Esophagus squamous epithelium (tissue), 4 donors: ENCODE results near the gene SRGAP3.

Experiments
- POLR2A ChIP-seq, 4 donors: fragments of 450-650 bp; IDR thresholded peaks; one replicate each; pipeline ENCODE4 v1.6.1; 2017; ENCODE audit warnings: antibody characterized with exemption in 4 of 4, mild to moderate bottlenecking in 4 of 4, moderate library complexity in 3 of 4
- TF ChIP-seq, protein P1 (sequence below), 6 experiments: fragments of 450-650 bp in 4 of 6; fragments of 200-600 bp in 2 of 6; sonication (generic) in 2 of 6; IDR thresholded peaks; one replicate each; pipeline ENCODE4 v1.5.1; 2016 to 2019; ENCODE audit warnings: antibody characterized with exemption in 6 of 6, mild to moderate bottlenecking in 4 of 6, moderate library complexity in 4 of 6

DNA sequence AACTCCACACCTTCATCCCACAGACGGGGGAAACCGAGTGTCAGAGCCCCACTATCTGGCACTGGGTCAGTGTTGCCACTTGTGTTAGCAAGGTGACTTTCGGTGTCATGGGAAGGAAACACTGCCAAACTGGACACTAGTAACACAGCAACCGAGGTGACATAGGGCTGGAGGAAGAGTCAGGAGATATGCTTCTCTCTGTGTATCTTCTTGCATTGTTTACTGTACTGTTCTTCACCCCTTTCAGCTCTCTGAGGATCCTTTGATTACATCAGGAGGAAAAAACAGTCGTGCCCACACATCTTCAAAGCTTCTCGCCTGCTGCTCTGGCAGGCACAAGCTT is 176.8 kb downstream of the SRGAP3 start:
- TF ChIP-seq, protein P1, sequence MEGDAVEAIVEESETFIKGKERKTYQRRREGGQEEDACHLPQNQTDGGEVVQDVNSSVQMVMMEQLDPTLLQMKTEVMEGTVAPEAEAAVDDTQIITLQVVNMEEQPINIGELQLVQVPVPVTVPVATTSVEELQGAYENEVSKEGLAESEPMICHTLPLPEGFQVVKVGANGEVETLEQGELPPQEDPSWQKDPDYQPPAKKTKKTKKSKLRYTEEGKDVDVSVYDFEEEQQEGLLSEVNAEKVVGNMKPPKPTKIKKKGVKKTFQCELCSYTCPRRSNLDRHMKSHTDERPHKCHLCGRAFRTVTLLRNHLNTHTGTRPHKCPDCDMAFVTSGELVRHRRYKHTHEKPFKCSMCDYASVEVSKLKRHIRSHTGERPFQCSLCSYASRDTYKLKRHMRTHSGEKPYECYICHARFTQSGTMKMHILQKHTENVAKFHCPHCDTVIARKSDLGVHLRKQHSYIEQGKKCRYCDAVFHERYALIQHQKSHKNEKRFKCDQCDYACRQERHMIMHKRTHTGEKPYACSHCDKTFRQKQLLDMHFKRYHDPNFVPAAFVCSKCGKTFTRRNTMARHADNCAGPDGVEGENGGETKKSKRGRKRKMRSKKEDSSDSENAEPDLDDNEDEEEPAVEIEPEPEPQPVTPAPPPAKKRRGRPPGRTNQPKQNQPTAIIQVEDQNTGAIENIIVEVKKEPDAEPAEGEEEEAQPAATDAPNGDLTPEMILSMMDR (IDR thresholded peaks at IDR 0.05), result no peak
- TF ChIP-seq POLR2A (IDR thresholded peaks at IDR 0.05), result no peak
